ENCODE data around the gene FAM50A. TPM values are rescaled to one million over a fixed set of nuclear protein-coding genes. Genes with fewer than 3 reads are reported as not detected.

The FAM50A gene
- total and polyA plus RNA-seq, 2 donors (not counting 1 experiment from before 2014, with no cell fraction given): 44.5 to 79.8 TPM

- Histone ChIP-seq H3K4me1 (ENCODE audit: control insufficient read depth in 2 of 2, insufficient read depth in 2 of 2, low read length in 2 of 2) (peaks cover 6 to 15% of the 10 kb centered on the region in 2 donors), H4K20me1 (ENCODE audit: control insufficient read depth, insufficient read depth, low read length, poor library complexity, severe bottlenecking) (no peaks in the 10 kb centered on the region), H3K27ac (ENCODE audit: low read length in 2 of 2) (no peak overlapping the region), H3K36me3 (replicated peaks in 1 of 2; ENCODE audit: control extremely low read depth in 1 of 2, control insufficient read depth in 1 of 2, extremely low read depth in 1 of 2, insufficient read depth in 2 of 2, low read length in 1 of 2) (peaks cover 0 to 8% of the 10 kb centered on the region in 2 experiments), H3K9me3 (ENCODE audit: control extremely low read depth in 1 of 3, control insufficient read depth in 2 of 3, insufficient read depth in 1 of 3, low read length in 2 of 3) (no peaks in the 10 kb centered on the region), H2AFZ (ENCODE audit: insufficient read depth, low read depth, low read length, poor library complexity, severe bottlenecking) (no peak overlapping the region), H3K79me2 (ENCODE audit: control insufficient read depth, insufficient read depth, low read length) (peaks cover 9% of the 10 kb centered on the region), H3K9ac (ENCODE audit: low read length) (no peak overlapping the region), H3K4me3 (ENCODE audit: control extremely low read depth in 1 of 5, extremely low read depth in 1 of 5, insufficient read depth in 1 of 5, low read depth in 2 of 5, low read length in 4 of 5) (no peak overlapping the region), H3K4me2 (replicated peaks; ENCODE audit: low read depth, low read length, poor library complexity, severe bottlenecking) (no peak overlapping the region), H3K27me3 (replicated peaks in 1 of 4; ENCODE audit: control extremely low read depth in 1 of 4, control insufficient read depth in 3 of 4, insufficient read depth in 4 of 4, low read length in 3 of 4) (no peaks in the 10 kb centered on the region)
- DNase-seq (no peak), ATAC-seq (ENCODE audit: low read depth) (no peak)
- no peaks in the 10 kb centered on the region for H3K27me3 Mint-ChIP-seq
- ChIA-PET CTCF (no interaction called here), POLR2A (interaction anchor here (1.5 kb wide), 1 partner anchor 18 kb away, joined by 8 read pairs; no protein-coding TSS in a partner anchor)
- TF ChIP-seq EZH2 (IDR thresholded peaks at IDR 0.05; ENCODE audit: borderline replicate concordance, insufficient read depth, low read depth, low read length, poor library complexity, severe bottlenecking): no peak
- no peak for TF ChIP-seq CTCF (IDR thresholded peaks at IDR 0.05)
- peaks cover 24% of the 10 kb centered on the region for H3K4me1 Mint-ChIP-seq
- no peak overlapping the region for H3K4me3 Mint-ChIP-seq
- WGBS (ENCODE audit: insufficient coverage): 56% methylated on average over 3 of the region's 7 CpGs
- H3K9me3 Mint-ChIP-seq (ENCODE audit: insufficient read depth): no peaks in the 10 kb centered on the region
- H3K27ac Mint-ChIP-seq: peak overlapping the region; percentile 34
- intact Hi-C loops (cut with micrococcal nuclease): no loop called here
Observed at GRCh38 chrX:154430916-154431315, 13.0 kb upstream of the FAM50A start.

- ChIA-PET CTCF (no interaction called here), POLR2A (interaction anchor here (1.5 kb wide), 1 partner anchor 19 kb away, joined by 8 read pairs; no protein-coding TSS in a partner anchor)
- ATAC-seq (ENCODE audit: low read depth): no peak
- H3K9me3 ChIP-seq (ENCODE audit: control extremely low read depth in 1 of 3, control insufficient read depth in 2 of 3, insufficient read depth in 1 of 3, low read length in 2 of 3): no peaks in the 10 kb centered on the region
- intact Hi-C loops (cut with micrococcal nuclease): no loop called here
- Mint-ChIP-seq H3K4me3 (no peak overlapping the region), H3K4me1 (peaks cover 28% of the 10 kb centered on the region), H3K27ac (no peak overlapping the region), H3K9me3 (ENCODE audit: insufficient read depth) (no peaks in the 10 kb centered on the region), H3K27me3 (no peaks in the 10 kb centered on the region)
- no peak for TF ChIP-seq EZH2 (IDR thresholded peaks at IDR 0.05; ENCODE audit: borderline replicate concordance, insufficient read depth, low read depth, low read length, poor library complexity, severe bottlenecking)
- H4K20me1 ChIP-seq (ENCODE audit: control insufficient read depth, insufficient read depth, low read length, poor library complexity, severe bottlenecking): no peaks in the 10 kb centered on the region
- no peak overlapping the region for H3K9ac ChIP-seq (ENCODE audit: low read length)
- peaks cover 0 to 8% of the 10 kb centered on the region in 2 experiments for H3K36me3 ChIP-seq (replicated peaks in 1 of 2; ENCODE audit: control extremely low read depth in 1 of 2, control insufficient read depth in 1 of 2, extremely low read depth in 1 of 2, insufficient read depth in 2 of 2, low read length in 1 of 2)
- H3K4me1 ChIP-seq (ENCODE audit: control insufficient read depth in 2 of 2, insufficient read depth in 2 of 2, low read length in 2 of 2): peaks cover 9 to 19% of the 10 kb centered on the region in 2 donors
- no peak for DNase-seq
- H3K27me3 ChIP-seq (replicated peaks in 1 of 4; ENCODE audit: control extremely low read depth in 1 of 4, control insufficient read depth in 3 of 4, insufficient read depth in 4 of 4, low read length in 3 of 4): no peaks in the 10 kb centered on the region
- H3K27ac ChIP-seq (ENCODE audit: low read length in 2 of 2): no peak overlapping the region
- no peak overlapping the region for H3K4me2 ChIP-seq (replicated peaks; ENCODE audit: low read depth, low read length, poor library complexity, severe bottlenecking)
- H3K4me3 ChIP-seq (ENCODE audit: control extremely low read depth in 1 of 5, extremely low read depth in 1 of 5, insufficient read depth in 1 of 5, low read depth in 2 of 5, low read length in 4 of 5): no peak overlapping the region
- no peak overlapping the region for H2AFZ ChIP-seq (ENCODE audit: insufficient read depth, low read depth, low read length, poor library complexity, severe bottlenecking)
- no CpG with 5 or more reads among the region's 5 CpGs for WGBS (ENCODE audit: insufficient coverage)
- peaks cover 12% of the 10 kb centered on the region for H3K79me2 ChIP-seq (ENCODE audit: control insufficient read depth, insufficient read depth, low read length)
Observed at GRCh38 chrX:154431341-154431740, 12.6 kb upstream of the FAM50A start.

All from B cell (primary cell).